Measurements from ENCODE around the gene PLIN5. TPM values are rescaled to one million over a fixed set of nuclear protein-coding genes. Genes with fewer than 3 reads are reported as not detected.

The PLIN5 gene
- total and polyA plus RNA-seq, 2 of the 8 experiments (the other 6 are each of a cell fraction or from before 2014, with no cell fraction given), result 2.0 to 2.5 TPM

GRCh38 chr19:4553092-4553695 is 18.2 kb upstream of the PLIN5 start:
- H2AFZ ChIP-seq (ENCODE audit: low read length), result no peak overlapping the region
- H4K8ac ChIP-seq (ENCODE audit: extremely low read depth, insufficient read depth, low read length), result no peak overlapping the region
- H2BK12ac ChIP-seq (ENCODE audit: low read depth, low read length), result no peak overlapping the region
- peaks cover 9 to 44% (median 33%) of the 10 kb centered on the region in 4 experiments; a peak in 6 of 8 replicates for H3K36me3 ChIP-seq (ENCODE audit: control insufficient read depth in 2 of 4, insufficient read depth in 4 of 4, low read length in 3 of 4)
- H3K4ac ChIP-seq (replicated peaks; ENCODE audit: insufficient read length, low read depth, low read length), result no peak overlapping the region
- H3K79me1 ChIP-seq (ENCODE audit: low read depth, low read length), result 0 out of 2 replicates have a peak, but pooled peaks cover 2% of the 10 kb centered on the region
- H3K23me2 ChIP-seq (ENCODE audit: low read depth, low read length), result peaks cover 10% of the 10 kb centered on the region; the same call in 1 of the 2 replicates
- H4K91ac ChIP-seq (replicated peaks; ENCODE audit: insufficient read length, low read length), result no peak overlapping the region
- no peak for TF ChIP-seq CEBPB (IDR thresholded peaks at IDR 0.05; ENCODE audit: low read depth, low read length)
- no peak for TF ChIP-seq SUZ12 (IDR thresholded peaks at IDR 0.05; ENCODE audit: low read length)
- TF ChIP-seq CHD2 (IDR thresholded peaks at IDR 0.05; ENCODE audit: low read length), result no peak
- TF ChIP-seq EGR1 (IDR thresholded peaks at IDR 0.05; ENCODE audit: borderline replicate concordance, low read depth, low read length), result no peak
- no peak for TF ChIP-seq CREB1 (IDR thresholded peaks at IDR 0.05)
- TF ChIP-seq SP2 (IDR thresholded peaks at IDR 0.05; ENCODE audit: low read length), result no peak
- no peak for TF ChIP-seq SP4 (IDR thresholded peaks at IDR 0.05; ENCODE audit: low read length)
- TF ChIP-seq TAF7 (optimal IDR thresholded peaks at IDR 0.05; ENCODE audit: borderline replicate concordance, low read depth, low read length), result no peak
- no peak for TF ChIP-seq FOSL1 (IDR thresholded peaks at IDR 0.05; ENCODE audit: insufficient read depth, low read depth, low read length)
- no peak for TF ChIP-seq POLR2A (IDR thresholded peaks at IDR 0.05; ENCODE audit: control extremely low read depth in 1 of 2, low read depth in 2 of 2, low read length in 2 of 2)
- TF ChIP-seq YY1 (IDR thresholded peaks at IDR 0.05; ENCODE audit: low read depth, low read length), result no peak
- no peak overlapping the region for H4K5ac ChIP-seq (ENCODE audit: insufficient read length, low read depth, low read length)
- H3K9me3 ChIP-seq (ENCODE audit: insufficient read depth in 2 of 2, low read depth in 1 of 2, low read length in 1 of 2), result no peaks in the 10 kb centered on the region
- H3K23ac ChIP-seq (ENCODE audit: insufficient read length), result no peak overlapping the region
- H3K27me3 ChIP-seq (replicated peaks in 1 of 4; ENCODE audit: control insufficient read depth in 3 of 4, extremely low read depth in 1 of 4, insufficient read depth in 3 of 4, low read length in 3 of 4), result no peaks in the 10 kb centered on the region
- no peak for FAIRE-seq
- no peak overlapping the region for H3K4me3 ChIP-seq (ENCODE audit: extremely low read depth in 1 of 4, insufficient read depth in 2 of 4, low read depth in 3 of 4, low read length in 4 of 4)
- H3K4me1 ChIP-seq (replicated peaks in 1 of 4; ENCODE audit: control insufficient read depth in 3 of 4, insufficient read depth in 4 of 4, low read length in 3 of 4), result peaks cover 0 to 7% (median 3%) of the 10 kb centered on the region in 4 experiments; a peak in 4 of 7 replicates
- H3K27ac ChIP-seq (ENCODE audit: low read depth, low read length), result no peak overlapping the region
- no peak overlapping the region for H3K9ac ChIP-seq (replicated peaks in 1 of 4; ENCODE audit: extremely low read depth in 1 of 4, low read depth in 3 of 4, low read length in 3 of 4)
- no peak for DNase-seq (ENCODE audit: low read depth in 1 of 2, low spot score in 2 of 2)
- H3K56ac ChIP-seq (replicated peaks; ENCODE audit: insufficient read length, low read depth, low read length), result peak overlapping the region; percentile 90
- peaks cover 13 to 31% of the 10 kb centered on the region in 2 experiments for H4K20me1 ChIP-seq (replicated peaks in 1 of 2; ENCODE audit: control insufficient read depth in 1 of 2, insufficient read depth in 2 of 2, low read length in 2 of 2)
- ChIA-PET CTCF (ENCODE audit: partially characterized antibody) (no interaction called here), POLR2A (ENCODE audit: partially characterized antibody) (no interaction called here)
- H2BK20ac ChIP-seq (ENCODE audit: low read length), result no peak overlapping the region
- no peak overlapping the region for H3K18ac ChIP-seq (ENCODE audit: extremely low read depth, low read length)
- no peak overlapping the region for H2BK120ac ChIP-seq (replicated peaks; ENCODE audit: low read depth, low read length)
- no peaks in the 10 kb centered on the region for H3K79me2 ChIP-seq (ENCODE audit: control insufficient read depth in 1 of 2, insufficient read depth in 2 of 2, low read length in 2 of 2)
- H2BK5ac ChIP-seq (ENCODE audit: low read depth, low read length), result no peak overlapping the region
- no peak overlapping the region for H3K14ac ChIP-seq (ENCODE audit: insufficient read length)
- H2AK5ac ChIP-seq (ENCODE audit: low read depth, low read length), result no peak overlapping the region
- H3K4me2 ChIP-seq (ENCODE audit: insufficient read depth in 1 of 2, low read depth in 2 of 2, low read length in 2 of 2), result no peak overlapping the region
- no peak overlapping the region for H2BK15ac ChIP-seq (ENCODE audit: low read length)
